Measurements from ENCODE around the gene PPP2R2B. TPM values are rescaled to one million over a fixed set of nuclear protein-coding genes. Genes with fewer than 3 reads are reported as not detected.

The PPP2R2B gene
- total RNA-seq, 1 experiment from 2014 or later: 20.3 TPM

- ChIA-PET CTCF (interaction anchor here (1.2 kb wide), 1 partner anchor 93 kb away, joined by 4 read pairs; no protein-coding TSS in a partner anchor), POLR2A (no interaction called here)
- ATAC-seq: no peak
- Mint-ChIP-seq H3K36me3 (peaks cover 11% of the 10 kb centered on the region), H3K9me3 (peaks cover 12% of the 10 kb centered on the region), H3K27me3 (ENCODE audit: low read depth) (no peaks in the 10 kb centered on the region), H3K27ac (no peak overlapping the region), H3K4me1 (peaks cover 9% of the 10 kb centered on the region), H3K4me3 (no peak overlapping the region)
- TF ChIP-seq ZNF317 (CRISPR knock-in tag; IDR thresholded peaks at IDR 0.05; ENCODE audit: borderline replicate concordance, low read depth): no peak
- no peak for TF ChIP-seq ZNF423 (CRISPR knock-in tag; IDR thresholded peaks at IDR 0.05)
- TF ChIP-seq ZNF416 (CRISPR knock-in tag; IDR thresholded peaks at IDR 0.05): no peak
- no peak for TF ChIP-seq RELA (CRISPR knock-in tag; IDR thresholded peaks at IDR 0.05; ENCODE audit: borderline replicate concordance)
- no peak for TF ChIP-seq ZBTB21 (CRISPR knock-in tag; IDR thresholded peaks at IDR 0.05; ENCODE audit: borderline replicate concordance)
- TF ChIP-seq ESRRA (CRISPR knock-in tag; IDR thresholded peaks at IDR 0.05; ENCODE audit: borderline replicate concordance): no peak
- TF ChIP-seq SOX15 (CRISPR knock-in tag; IDR thresholded peaks at IDR 0.05): no peak
- TF ChIP-seq OVOL2 (CRISPR knock-in tag; IDR thresholded peaks at IDR 0.05; ENCODE audit: borderline replicate concordance): no peak
- no peak for TF ChIP-seq ZNF121 (CRISPR knock-in tag; IDR thresholded peaks at IDR 0.05)
- TF ChIP-seq ELF4 (CRISPR knock-in tag; IDR thresholded peaks at IDR 0.05; ENCODE audit: low read depth): no peak
- TF ChIP-seq EMX1 (CRISPR knock-in tag; IDR thresholded peaks at IDR 0.05): no peak
- no peak for TF ChIP-seq MYBL2 (CRISPR knock-in tag; IDR thresholded peaks at IDR 0.05)
- no peak for DNase-seq (ENCODE audit: low spot score)
Measured at GRCh38 chr5:146626936-146627335, 251.6 kb downstream of the PPP2R2B start.

DNA sequence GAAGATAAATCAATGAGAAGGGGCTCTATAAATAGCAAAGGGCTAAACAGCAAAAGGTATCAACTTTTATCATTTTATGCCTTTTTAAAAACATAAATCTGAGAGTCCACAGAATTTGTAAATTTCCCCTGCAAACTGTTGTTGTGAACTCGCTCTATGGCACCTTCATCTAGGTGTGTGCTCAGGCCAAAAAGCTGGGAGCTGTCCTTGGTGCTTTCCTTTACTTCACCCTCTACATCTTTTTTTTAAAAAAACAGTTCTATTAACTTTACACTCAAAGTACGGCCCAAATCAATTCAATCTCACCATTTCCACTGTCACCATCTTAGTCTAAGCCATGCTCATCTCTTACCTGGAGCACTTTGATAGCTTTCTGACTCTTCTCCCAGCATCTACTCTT is 254.4 kb downstream of the PPP2R2B start:
- TF ChIP-seq ZBTB43 (CRISPR knock-in tag; IDR thresholded peaks at IDR 0.05) (no peak), MYBL2 (CRISPR knock-in tag; IDR thresholded peaks at IDR 0.05) (no peak), FOXP1 (CRISPR knock-in tag; IDR thresholded peaks at IDR 0.05; ENCODE audit: borderline replicate concordance) (no peak)
- POLR2A ChIA-PET: no interaction called here
- H3K4me1 Mint-ChIP-seq: peaks cover 20% of the 10 kb centered on the region
- H3K9me3 Mint-ChIP-seq: peaks cover 12% of the 10 kb centered on the region
- no peak overlapping the region for H3K27ac Mint-ChIP-seq
- ATAC-seq (no peak), DNase-seq (ENCODE audit: low spot score) (no peak)
- CTCF ChIA-PET: interaction anchor here (1.1 to 2.1 kb wide), 4 partner anchors 58 to 565 kb away, joined by 3 to 8 read pairs (median 6); no protein-coding TSS in a partner anchor
- H3K4me3 Mint-ChIP-seq: no peak overlapping the region
- no peaks in the 10 kb centered on the region for H3K27me3 Mint-ChIP-seq (ENCODE audit: low read depth)
- H3K36me3 Mint-ChIP-seq: peaks cover 11% of the 10 kb centered on the region

- ATAC-seq (no peak), DNase-seq (ENCODE audit: low spot score) (no peak)
- CTCF ChIA-PET: interaction anchor here (1.1 to 2.1 kb wide), 4 partner anchors 57 to 565 kb away, joined by 3 to 8 read pairs (median 6); no protein-coding TSS in a partner anchor
- H3K4me3 Mint-ChIP-seq: no peak overlapping the region
- TF ChIP-seq NFATC4 (CRISPR knock-in tag; IDR thresholded peaks at IDR 0.05): no peak
- TF ChIP-seq ZNF423 (CRISPR knock-in tag; IDR thresholded peaks at IDR 0.05): no peak
- no peak for TF ChIP-seq JUN (CRISPR knock-in tag; IDR thresholded peaks at IDR 0.05)
- TF ChIP-seq RELA (CRISPR knock-in tag; IDR thresholded peaks at IDR 0.05; ENCODE audit: borderline replicate concordance): no peak
- TF ChIP-seq PRDM15 (CRISPR knock-in tag; IDR thresholded peaks at IDR 0.05): no peak
- no peak for TF ChIP-seq TEAD1 (CRISPR knock-in tag; IDR thresholded peaks at IDR 0.05)
- no peak for TF ChIP-seq NFYB (CRISPR knock-in tag; conservative IDR thresholded peaks at IDR 0.05; ENCODE audit: low read depth)
- TF ChIP-seq, protein P1, sequence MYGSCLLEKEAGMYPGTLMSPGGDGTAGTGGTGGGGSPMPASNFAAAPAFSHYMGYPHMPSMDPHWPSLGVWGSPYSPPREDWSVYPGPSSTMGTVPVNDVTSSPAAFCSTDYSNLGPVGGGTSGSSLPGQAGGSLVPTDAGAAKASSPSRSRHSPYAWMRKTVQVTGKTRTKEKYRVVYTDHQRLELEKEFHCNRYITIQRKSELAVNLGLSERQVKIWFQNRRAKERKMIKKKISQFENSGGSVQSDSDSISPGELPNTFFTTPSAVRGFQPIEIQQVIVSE (CRISPR knock-in tag; IDR thresholded peaks at IDR 0.05; ENCODE audit: borderline replicate concordance): no peak
- no peak for TF ChIP-seq NR1H2 (CRISPR knock-in tag; IDR thresholded peaks at IDR 0.05)
- no peak for TF ChIP-seq ZNF219 (CRISPR knock-in tag; IDR thresholded peaks at IDR 0.05; ENCODE audit: borderline replicate concordance)
- no peak for TF ChIP-seq MXD4 (CRISPR knock-in tag; IDR thresholded peaks at IDR 0.05; ENCODE audit: borderline replicate concordance)
- no peak for TF ChIP-seq SOX15 (CRISPR knock-in tag; IDR thresholded peaks at IDR 0.05)
- peaks cover 12% of the 10 kb centered on the region for H3K9me3 Mint-ChIP-seq
- H3K36me3 Mint-ChIP-seq: peaks cover 11% of the 10 kb centered on the region
- peaks cover 20% of the 10 kb centered on the region for H3K4me1 Mint-ChIP-seq
- POLR2A ChIA-PET: no interaction called here
- H3K27me3 Mint-ChIP-seq (ENCODE audit: low read depth): no peaks in the 10 kb centered on the region
- no peak overlapping the region for H3K27ac Mint-ChIP-seq
Measured at GRCh38 chr5:146623666-146624065, 254.9 kb downstream of the PPP2R2B start.
